OCI-M2 (cell line): ENCODE measurements around the gene CREB3L2.
"Not testable (repeated sequence)": the region's sequence is repeated elsewhere in the genome, so short reads cannot be mapped to it uniquely, and the experiment has no call there.

Experiments used
- DNase-seq: peaks from one replicate; lab custom pipeline; 2025; ENCODE audit not compliant: unreplicated experiment; lab: John Stamatoyannopoulos, UW

Gene CREB3L2

GRCh38 chr7:137970253-137970975 lies 31.5 kb downstream of the CREB3L2 start:
- no peak for DNase-seq

GRCh38 chr7:137969828-137970227 lies 32.1 kb downstream of the CREB3L2 start:
- no peak for DNase-seq

GRCh38 chr7:137968890-137969289 lies 33.0 kb downstream of the CREB3L2 start:
- DNase-seq = no peak

- DNase-seq = not testable (repeated sequence)
Observed at GRCh38 chr7:137968339-137968738, 33.5 kb downstream of the CREB3L2 start.

GRCh38 chr7:137967143-137968018 lies 34.5 kb downstream of the CREB3L2 start:
- peak; percentile 72 for DNase-seq

- DNase-seq = no peak
Observed at GRCh38 chr7:137966641-137967142, 35.2 kb downstream of the CREB3L2 start.

- no peak for DNase-seq
Observed at GRCh38 chr7:137965942-137966640, 35.8 kb downstream of the CREB3L2 start.

GRCh38 chr7:137964824-137965545 lies 36.9 kb downstream of the CREB3L2 start:
- no peak for DNase-seq

GRCh38 chr7:137962875-137963507 lies 38.9 kb downstream of the CREB3L2 start:
- peak; percentile 42 for DNase-seq

- DNase-seq = no peak
Observed at GRCh38 chr7:137962491-137962874, 39.4 kb downstream of the CREB3L2 start.

GRCh38 chr7:137961200-137962177 lies 40.4 kb downstream of the CREB3L2 start:
- no peak for DNase-seq

GRCh38 chr7:137960020-137960419 lies 41.9 kb downstream of the CREB3L2 start:
- no peak for DNase-seq

GRCh38 chr7:137958470-137959431 lies 43.1 kb downstream of the CREB3L2 start:
- no peak for DNase-seq

- no peak for DNase-seq
Observed at GRCh38 chr7:137957887-137958286, 44.0 kb downstream of the CREB3L2 start.

GRCh38 chr7:137956591-137956990 lies 45.3 kb downstream of the CREB3L2 start:
- no peak for DNase-seq

- no peak for DNase-seq
Observed at GRCh38 chr7:137956183-137956582, 45.7 kb downstream of the CREB3L2 start.

- peak; percentile 87 for DNase-seq
Observed at GRCh38 chr7:137954614-137955013, 47.3 kb downstream of the CREB3L2 start.
